ENCODE measurements around the gene OPHN1.
"Not testable (repeated sequence)": the region's sequence is repeated elsewhere in the genome, so short reads cannot be mapped to it uniquely, and the experiment has no call there.

Gene OPHN1

DNA sequence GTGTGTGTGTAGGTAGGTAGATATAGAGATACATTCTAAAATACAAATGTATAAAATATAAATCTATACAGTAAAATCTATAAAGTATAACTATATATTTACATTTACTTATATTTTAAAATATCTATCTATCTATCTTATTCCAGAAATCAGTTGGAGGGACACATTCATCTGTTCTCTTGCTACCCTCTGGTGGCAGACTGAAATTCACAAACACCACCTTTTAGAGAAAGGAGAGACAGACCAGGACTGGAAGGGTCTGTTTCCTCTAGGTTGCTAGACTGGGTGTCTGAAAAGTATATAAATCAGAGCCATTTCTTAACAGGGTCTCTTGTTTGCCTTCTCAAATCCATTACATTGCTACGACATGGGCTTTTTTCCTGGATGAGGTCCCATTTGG, 343.0 kb downstream of the OPHN1 start:
- DNase-seq (ENCODE audit: low read depth, low spot score), result no peak
- Histone ChIP-seq H3K4me3 (no peak overlapping the region), H3K27ac (no peak overlapping the region), H3K9ac (ENCODE audit: insufficient read length) (no peak overlapping the region), H3K9me3 (ENCODE audit: low read depth, low read length) (no peaks in the 10 kb centered on the region), H3K36me3 (ENCODE audit: insufficient read depth, low read length) (no peaks in the 10 kb centered on the region)
- TF ChIP-seq EZH2 (IDR thresholded peaks at IDR 0.05), result no peak
- TF ChIP-seq POLR2AphosphoS5 (IDR thresholded peaks at IDR 0.05; ENCODE audit: borderline replicate concordance, low read depth, low read length), result no peak
- no peak for TF ChIP-seq FOXP2 (optimal IDR thresholded peaks at IDR 0.05; ENCODE audit: control extremely low read depth, extremely low read length, insufficient read depth)

DNA sequence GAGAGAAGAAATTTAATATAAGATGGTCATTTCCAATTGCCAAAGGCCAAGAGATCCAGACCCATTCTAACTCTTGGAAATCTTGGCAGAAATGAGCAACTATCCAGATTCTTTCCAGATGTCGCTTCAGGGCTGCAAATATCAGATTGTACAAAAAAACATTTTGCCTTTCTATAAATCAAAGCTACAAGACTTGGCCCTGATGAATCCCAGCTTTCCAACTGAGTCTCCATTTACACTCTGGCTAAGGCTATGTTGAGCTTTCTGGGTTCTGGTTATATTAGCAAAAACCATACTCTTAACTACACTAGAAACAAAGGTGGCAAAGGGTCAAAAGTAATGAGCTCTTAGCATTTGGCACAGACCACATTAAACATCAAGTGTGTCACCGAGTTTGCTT, 345.8 kb downstream of the OPHN1 start:
- no peak overlapping the region for H3K9ac ChIP-seq (ENCODE audit: insufficient read length)
- H3K9me3 ChIP-seq (ENCODE audit: low read depth, low read length), result no peaks in the 10 kb centered on the region
- no peaks in the 10 kb centered on the region for H3K36me3 ChIP-seq (ENCODE audit: insufficient read depth, low read length)
- no peak overlapping the region for H3K27ac ChIP-seq
- H3K4me3 ChIP-seq, result no peak overlapping the region
- no peak for DNase-seq (ENCODE audit: low read depth, low spot score)
- no peak for TF ChIP-seq POLR2AphosphoS5 (IDR thresholded peaks at IDR 0.05; ENCODE audit: borderline replicate concordance, low read depth, low read length)
- no peak for TF ChIP-seq FOXP2 (optimal IDR thresholded peaks at IDR 0.05; ENCODE audit: control extremely low read depth, extremely low read length, insufficient read depth)
- TF ChIP-seq EZH2 (IDR thresholded peaks at IDR 0.05), result no peak

DNA sequence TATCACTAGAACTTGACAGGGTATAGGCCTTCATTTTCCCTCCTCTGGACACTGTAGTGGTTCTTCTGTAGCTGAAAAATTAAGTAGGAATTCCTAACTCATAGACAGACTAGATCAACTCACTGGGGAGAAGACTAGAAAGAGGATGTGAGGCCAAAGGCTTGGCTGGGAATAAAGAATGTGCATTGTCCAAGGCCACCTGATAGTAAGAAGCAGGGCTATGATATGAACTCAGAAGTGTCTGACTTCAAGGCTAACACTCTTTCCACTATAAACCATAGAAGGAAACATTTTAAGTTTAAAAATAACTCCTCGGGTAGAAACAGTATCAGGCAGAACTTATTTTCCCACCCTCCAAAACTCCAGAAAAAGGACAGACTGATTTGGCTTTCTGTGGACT, 346.6 kb downstream of the OPHN1 start:
- TF ChIP-seq EZH2 (IDR thresholded peaks at IDR 0.05) (no peak), FOXP2 (optimal IDR thresholded peaks at IDR 0.05; ENCODE audit: control extremely low read depth, extremely low read length, insufficient read depth) (no peak), POLR2AphosphoS5 (IDR thresholded peaks at IDR 0.05; ENCODE audit: borderline replicate concordance, low read depth, low read length) (no peak)
- no peak for DNase-seq (ENCODE audit: low read depth, low spot score)
- Histone ChIP-seq H3K4me3 (no peak overlapping the region), H3K9me3 (ENCODE audit: low read depth, low read length) (no peaks in the 10 kb centered on the region), H3K36me3 (ENCODE audit: insufficient read depth, low read length) (no peaks in the 10 kb centered on the region), H3K27ac (no peak overlapping the region), H3K9ac (ENCODE audit: insufficient read length) (no peak overlapping the region)

DNA sequence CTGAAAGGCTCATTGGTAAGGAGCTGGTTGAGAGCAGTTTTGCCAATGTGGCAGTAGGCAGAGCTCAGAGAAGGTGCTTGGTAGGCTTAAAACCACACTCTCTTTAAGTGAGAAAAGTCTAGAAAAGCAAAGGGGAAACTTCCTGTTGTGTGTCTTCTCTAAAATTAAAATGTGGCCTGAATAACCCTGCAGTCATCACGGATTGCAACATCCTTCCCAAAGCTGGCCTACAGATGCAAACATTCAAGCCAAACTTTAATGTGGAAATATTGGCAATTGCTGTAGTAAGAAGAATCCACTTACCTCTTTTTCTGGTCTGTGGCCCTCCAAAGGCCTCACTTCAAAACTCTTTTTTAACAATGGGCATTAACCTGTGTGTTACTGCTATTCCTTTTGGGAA, 348.5 kb downstream of the OPHN1 start:
- DNase-seq (ENCODE audit: low read depth, low spot score), result no peak
- TF ChIP-seq FOXP2 (optimal IDR thresholded peaks at IDR 0.05; ENCODE audit: control extremely low read depth, extremely low read length, insufficient read depth) (no peak), POLR2AphosphoS5 (IDR thresholded peaks at IDR 0.05; ENCODE audit: borderline replicate concordance, low read depth, low read length) (no peak), EZH2 (IDR thresholded peaks at IDR 0.05) (no peak)
- Histone ChIP-seq H3K9ac (ENCODE audit: insufficient read length) (no peak overlapping the region), H3K36me3 (ENCODE audit: insufficient read depth, low read length) (no peaks in the 10 kb centered on the region), H3K27ac (no peak overlapping the region), H3K9me3 (ENCODE audit: low read depth, low read length) (no peaks in the 10 kb centered on the region), H3K4me3 (no peak overlapping the region)

DNA sequence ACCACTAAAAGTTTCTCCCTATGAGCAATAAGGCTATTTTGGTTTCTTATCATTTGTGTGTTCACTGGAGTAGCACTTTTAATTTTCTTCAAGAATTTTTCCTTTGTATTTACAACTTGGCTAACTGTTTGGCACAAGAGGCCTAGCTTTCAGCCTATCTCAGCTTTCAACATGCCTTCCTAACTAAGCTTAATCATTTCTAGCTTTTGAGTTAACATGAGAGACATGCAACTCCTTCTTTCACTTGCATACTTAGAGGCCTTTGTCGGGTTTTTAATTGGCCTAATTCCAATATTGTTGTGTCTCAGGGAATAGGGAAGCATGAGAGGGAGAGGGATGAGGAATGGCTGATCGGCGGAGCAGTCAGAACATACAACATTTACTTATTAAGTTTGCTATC, 349.8 kb downstream of the OPHN1 start:
- DNase-seq (ENCODE audit: low read depth, low spot score), result no peak
- TF ChIP-seq FOXP2 (optimal IDR thresholded peaks at IDR 0.05; ENCODE audit: control extremely low read depth, extremely low read length, insufficient read depth) (no peak), EZH2 (IDR thresholded peaks at IDR 0.05) (no peak), POLR2AphosphoS5 (IDR thresholded peaks at IDR 0.05; ENCODE audit: borderline replicate concordance, low read depth, low read length) (no peak)
- Histone ChIP-seq H3K36me3 (ENCODE audit: insufficient read depth, low read length) (no peaks in the 10 kb centered on the region), H3K9ac (ENCODE audit: insufficient read length) (no peak overlapping the region), H3K4me3 (no peak overlapping the region), H3K27ac (no peak overlapping the region), H3K9me3 (ENCODE audit: low read depth, low read length) (no peaks in the 10 kb centered on the region)

DNA sequence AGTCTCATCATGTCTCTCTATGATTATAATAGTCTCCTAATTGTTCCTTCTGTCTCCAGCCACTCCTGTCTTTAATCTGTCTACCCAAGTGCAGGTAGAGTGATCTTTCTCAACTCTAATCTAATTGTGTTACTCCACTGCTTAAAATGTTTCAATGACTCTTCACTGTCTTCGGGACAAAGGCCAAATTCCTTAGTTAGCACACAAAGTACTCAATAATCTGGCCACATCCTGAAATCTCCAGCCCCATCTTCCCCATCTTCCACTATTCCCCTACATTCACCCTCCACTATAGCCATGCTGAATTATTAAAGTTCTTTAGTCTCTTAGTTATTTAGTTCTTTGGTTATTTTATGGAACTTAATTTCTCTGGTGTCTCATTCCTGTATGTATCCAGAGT, 353.3 kb downstream of the OPHN1 start:
- no peak for DNase-seq (ENCODE audit: low read depth, low spot score)
- H3K4me3 ChIP-seq, result no peak overlapping the region
- TF ChIP-seq EZH2 (IDR thresholded peaks at IDR 0.05) (no peak), FOXP2 (optimal IDR thresholded peaks at IDR 0.05; ENCODE audit: control extremely low read depth, extremely low read length, insufficient read depth) (no peak), POLR2AphosphoS5 (IDR thresholded peaks at IDR 0.05; ENCODE audit: borderline replicate concordance, low read depth, low read length) (no peak)
- no peak overlapping the region for H3K9ac ChIP-seq (ENCODE audit: insufficient read length)
- no peaks in the 10 kb centered on the region for H3K36me3 ChIP-seq (ENCODE audit: insufficient read depth, low read length)
- H3K27ac ChIP-seq, result no peak overlapping the region
- no peaks in the 10 kb centered on the region for H3K9me3 ChIP-seq (ENCODE audit: low read depth, low read length)

DNA sequence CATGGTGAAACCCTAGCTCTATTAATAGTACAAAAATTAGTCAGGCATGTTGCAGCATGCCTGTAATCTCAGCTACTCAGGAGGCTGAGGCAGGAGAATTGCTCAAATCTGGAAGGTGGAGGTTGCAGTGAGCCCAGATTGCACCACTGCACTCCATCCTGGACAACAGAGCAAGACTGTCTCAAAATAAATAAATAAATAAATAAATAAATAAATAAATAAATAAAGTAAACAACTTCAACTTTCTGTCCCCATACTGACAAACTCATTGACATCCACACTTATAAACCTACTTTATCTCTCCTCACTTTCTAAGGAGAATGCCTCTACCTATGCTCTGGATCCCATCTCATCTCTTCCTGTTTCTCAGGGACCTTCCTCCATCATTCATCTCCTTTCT, 354.5 kb downstream of the OPHN1 start:
- not testable (repeated sequence) for DNase-seq (ENCODE audit: low read depth, low spot score); H3K36me3 ChIP-seq (ENCODE audit: insufficient read depth, low read length)

DNA sequence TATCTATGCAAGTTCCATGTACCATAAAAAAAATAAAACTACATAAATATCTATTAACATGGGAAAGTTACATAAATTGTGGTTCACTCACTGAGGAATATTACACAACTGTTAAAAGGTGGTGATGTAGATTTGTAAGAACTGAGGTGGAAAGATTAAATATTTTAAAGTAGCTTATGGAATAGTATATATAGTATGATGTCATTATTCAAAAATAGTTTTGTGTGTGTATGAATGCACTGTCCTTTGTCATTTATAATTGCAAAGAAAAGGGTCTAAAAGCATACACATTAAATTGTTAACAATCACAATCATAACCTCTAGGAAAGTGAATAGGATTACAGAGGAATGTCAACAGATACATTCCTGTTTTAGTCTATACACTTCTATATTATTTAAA, 355.9 kb downstream of the OPHN1 start:
- H3K27ac ChIP-seq, result no peak overlapping the region
- no peaks in the 10 kb centered on the region for H3K36me3 ChIP-seq (ENCODE audit: insufficient read depth, low read length)
- TF ChIP-seq FOXP2 (optimal IDR thresholded peaks at IDR 0.05; ENCODE audit: control extremely low read depth, extremely low read length, insufficient read depth) (no peak), EZH2 (IDR thresholded peaks at IDR 0.05) (no peak), POLR2AphosphoS5 (IDR thresholded peaks at IDR 0.05; ENCODE audit: borderline replicate concordance, low read depth, low read length) (no peak)
- no peaks in the 10 kb centered on the region for H3K9me3 ChIP-seq (ENCODE audit: low read depth, low read length)
- no peak overlapping the region for H3K4me3 ChIP-seq
- DNase-seq (ENCODE audit: low read depth, low spot score), result no peak
- no peak overlapping the region for H3K9ac ChIP-seq (ENCODE audit: insufficient read length)

More for the DNA sequence above, 354.5 kb downstream of the OPHN1 start:
- H3K4me3 ChIP-seq; H3K27ac ChIP-seq; H3K9ac ChIP-seq (ENCODE audit: insufficient read length); H3K9me3 ChIP-seq (ENCODE audit: low read depth, low read length): not testable (repeated sequence)

DNA sequence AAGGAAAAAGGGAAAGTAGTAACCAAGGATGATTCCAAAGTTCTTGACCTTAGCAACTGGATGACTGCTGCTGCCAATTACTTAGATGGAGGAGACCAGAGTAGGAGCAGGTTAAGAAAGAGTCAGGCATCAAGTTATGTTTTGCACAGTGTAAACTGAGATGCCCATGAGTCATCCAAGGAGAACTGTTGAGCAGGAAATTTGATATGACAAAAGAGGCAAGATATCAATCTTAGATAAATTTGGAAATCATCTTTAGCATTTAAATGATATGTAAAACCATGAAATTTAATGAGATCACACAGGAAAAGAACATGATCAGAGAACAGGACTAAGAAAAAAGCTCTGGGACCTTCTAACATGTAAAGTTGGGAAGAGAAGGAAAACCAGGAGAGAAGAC, 361.3 kb downstream of the OPHN1 start:
- Histone ChIP-seq H3K9me3 (ENCODE audit: low read depth, low read length) (no peaks in the 10 kb centered on the region), H3K9ac (ENCODE audit: insufficient read length) (no peak overlapping the region), H3K27ac (no peak overlapping the region), H3K4me3 (no peak overlapping the region), H3K36me3 (ENCODE audit: insufficient read depth, low read length) (no peaks in the 10 kb centered on the region)
- DNase-seq (ENCODE audit: low read depth, low spot score), result no peak
- TF ChIP-seq FOXP2 (optimal IDR thresholded peaks at IDR 0.05; ENCODE audit: control extremely low read depth, extremely low read length, insufficient read depth) (no peak), EZH2 (IDR thresholded peaks at IDR 0.05) (no peak), POLR2AphosphoS5 (IDR thresholded peaks at IDR 0.05; ENCODE audit: borderline replicate concordance, low read depth, low read length) (no peak)

DNA sequence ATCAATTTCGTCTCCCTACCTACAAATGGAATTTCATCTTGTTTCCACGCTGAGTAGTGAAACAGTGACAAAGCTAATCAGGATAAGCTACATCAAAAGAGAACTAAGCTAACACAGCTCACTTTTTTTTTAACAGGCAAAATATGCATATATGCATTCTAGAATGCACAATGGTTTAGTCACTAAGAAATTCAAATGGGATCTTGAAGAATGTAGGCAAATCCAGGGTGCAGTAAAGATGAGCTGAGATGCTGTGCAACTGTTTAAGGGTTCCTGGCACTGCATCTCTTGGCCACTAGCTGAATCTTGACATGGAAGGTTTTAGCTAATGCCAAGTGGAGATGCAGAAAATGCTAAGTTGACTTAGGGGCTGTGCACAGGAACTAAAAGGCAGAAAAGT, 363.2 kb downstream of the OPHN1 start:
- not testable (repeated sequence) for H3K27ac ChIP-seq; DNase-seq (ENCODE audit: low read depth, low spot score); H3K9me3 ChIP-seq (ENCODE audit: low read depth, low read length); H3K4me3 ChIP-seq; H3K9ac ChIP-seq (ENCODE audit: insufficient read length); H3K36me3 ChIP-seq (ENCODE audit: insufficient read depth, low read length)
